ENCODE results near the gene RIBC1.
A peak's percentile ranks its signal among the peaks of the same experiment; 100 is the strongest.

The RIBC1 gene

DNA sequence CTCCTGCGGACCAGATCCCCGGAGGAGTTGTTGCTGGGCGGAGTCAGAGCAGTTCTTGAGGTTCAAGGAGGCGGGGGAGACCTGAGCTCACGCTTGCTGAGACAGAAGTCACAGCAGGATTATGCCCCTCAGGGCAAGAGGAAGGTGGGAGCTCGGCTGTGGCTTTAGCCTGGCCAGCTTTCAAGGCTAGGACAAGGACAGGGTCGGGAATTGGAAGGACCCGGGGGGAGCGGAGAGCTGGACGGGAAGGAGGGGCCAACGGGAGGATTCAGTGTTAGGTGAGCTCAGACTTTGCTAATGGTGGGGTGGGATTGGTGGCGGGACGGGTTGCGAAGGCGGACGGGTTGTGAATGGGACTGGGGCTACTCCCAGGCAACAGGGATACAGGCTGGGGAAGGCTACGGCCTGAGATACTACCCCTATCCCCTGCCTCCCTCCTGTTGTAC lies at the start of gene RIBC1:
TSS of gene RIBC1 (plus strand) at position 13 of the 446 bp plus-strand sequence. CDS start 3,404 bp downstream, outside the sequence.
- DNase-seq (ENCODE audit: low read depth, low spot score): no peak
- no peak for TF ChIP-seq CTCF (IDR thresholded peaks at IDR 0.05; ENCODE audit: insufficient read depth, low read length, missing control alignments)
- H3K4me3 ChIP-seq (ENCODE audit: low read depth, low read length): peak within 1 kb of the TSS; percentile 71
- ChIA-PET POLR2A (interaction anchor here (0.7 to 0.9 kb wide), 4 partner anchors 19 to 261 kb away, joined by 3 to 4 read pairs (median 3); no protein-coding TSS in a partner anchor), CTCF (interaction anchor here (0.8 to 2.1 kb wide), 3 partner anchors 13 to 24 kb away, joined by 5 to 10 read pairs (median 5); no protein-coding TSS in a partner anchor)

GRCh38 chrX:53373307-53373706 lies 49.4 kb upstream of the RIBC1 start:
- no peak overlapping the region for H3K4me3 ChIP-seq (ENCODE audit: low read depth, low read length)
- no peak for TF ChIP-seq CTCF (IDR thresholded peaks at IDR 0.05; ENCODE audit: insufficient read depth, low read length, missing control alignments)
- ChIA-PET CTCF (no interaction called here), POLR2A (no interaction called here)
- no peak for DNase-seq (ENCODE audit: low read depth, low spot score)

DNA sequence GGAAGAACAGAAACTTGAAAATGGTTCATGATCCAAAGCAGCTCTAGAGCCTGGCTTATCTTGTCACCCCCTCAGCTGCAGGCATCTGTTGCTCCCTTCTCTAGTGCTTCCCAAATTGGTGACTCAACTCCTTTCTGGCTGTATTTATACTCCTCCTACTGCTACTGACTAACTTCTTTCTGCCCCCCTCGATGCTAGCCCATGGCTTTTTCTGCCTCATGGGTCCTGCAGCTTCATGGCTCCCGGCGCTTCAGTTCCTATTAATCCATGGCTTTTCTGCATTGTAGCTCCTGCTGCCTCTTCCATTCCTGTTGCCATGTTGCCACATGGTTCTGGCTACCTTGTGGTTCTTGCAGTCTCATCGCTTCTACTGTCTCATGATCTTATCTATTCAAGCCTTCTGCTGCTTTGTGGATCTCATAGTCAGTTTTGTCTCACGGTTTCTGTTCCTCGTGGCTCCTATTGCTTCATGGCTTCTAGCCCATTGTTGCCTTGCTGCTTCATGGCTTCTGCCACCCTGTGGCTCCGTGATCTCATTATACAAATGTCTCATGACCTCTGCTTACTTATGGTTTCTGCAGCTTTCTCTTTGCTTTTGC lies 48.4 kb upstream of the RIBC1 start:
- H3K4me3 ChIP-seq (ENCODE audit: low read depth, low read length): no peak overlapping the region
- CTCF ChIA-PET: no interaction called here
- POLR2A ChIA-PET: no interaction called here
- no peak for DNase-seq (ENCODE audit: low read depth, low spot score)
- TF ChIP-seq CTCF (IDR thresholded peaks at IDR 0.05; ENCODE audit: insufficient read depth, low read length, missing control alignments): no peak

GRCh38 chrX:53374923-53375322 lies 47.8 kb upstream of the RIBC1 start:
- CTCF ChIA-PET: no interaction called here
- POLR2A ChIA-PET: no interaction called here
- no peak for DNase-seq (ENCODE audit: low read depth, low spot score)
- TF ChIP-seq CTCF (IDR thresholded peaks at IDR 0.05; ENCODE audit: insufficient read depth, low read length, missing control alignments): no peak
- H3K4me3 ChIP-seq (ENCODE audit: low read depth, low read length): no peak overlapping the region

- H3K4me3 ChIP-seq (ENCODE audit: low read depth, low read length): no peak overlapping the region
- no peak for DNase-seq (ENCODE audit: low read depth, low spot score)
- ChIA-PET CTCF (no interaction called here), POLR2A (no interaction called here)
- TF ChIP-seq CTCF (IDR thresholded peaks at IDR 0.05; ENCODE audit: insufficient read depth, low read length, missing control alignments): no peak
These were observed 45.8 kb upstream of the RIBC1 start for GRCh38 chrX:53376888-53377287.

- TF ChIP-seq CTCF (IDR thresholded peaks at IDR 0.05; ENCODE audit: insufficient read depth, low read length, missing control alignments): no peak
- no peak for DNase-seq (ENCODE audit: low read depth, low spot score)
- CTCF ChIA-PET: no interaction called here
- H3K4me3 ChIP-seq (ENCODE audit: low read depth, low read length): no peak overlapping the region
- POLR2A ChIA-PET: no interaction called here
These were observed 45.2 kb upstream of the RIBC1 start for GRCh38 chrX:53377464-53377863.
